GM23248 (cell line): ENCODE data around the gene TMCO4.

ENCODE experiments used
- EZH2 ChIP-seq: fragments of 200-600 bp; sonication (generic); IDR thresholded peaks from 2 replicates; pipeline ENCODE4 v1.6.1; 2018; ENCODE audit warnings: antibody characterized with exemption, mild to moderate bottlenecking; ENCODE audit not compliant: insufficient read depth, poor library complexity, severe bottlenecking
- EZH2phosphoT487 ChIP-seq: fragments of 200-600 bp; sonication (generic); IDR thresholded peaks from 2 replicates; pipeline ENCODE4 v1.6.1; 2018; ENCODE audit warnings: antibody characterized with exemption, moderate library complexity, mild to moderate bottlenecking, low read depth; ENCODE audit not compliant: insufficient read depth

- TF ChIP-seq EZH2phosphoT487 (no peak), EZH2 (no peak)
Measured at GRCh38 chr1:19689856-19690255, 109.9 kb downstream of the TMCO4 start.
